ENCODE measurements around the gene ARHGEF10L. TPM values are rescaled to one million over a fixed set of nuclear protein-coding genes. Genes with fewer than 3 reads are reported as not detected.

ARHGEF10L gene
- total and polyA plus RNA-seq, 3 experiments from 2014 or later, result 0.24 to 0.26 TPM; not detected in 1

DNA sequence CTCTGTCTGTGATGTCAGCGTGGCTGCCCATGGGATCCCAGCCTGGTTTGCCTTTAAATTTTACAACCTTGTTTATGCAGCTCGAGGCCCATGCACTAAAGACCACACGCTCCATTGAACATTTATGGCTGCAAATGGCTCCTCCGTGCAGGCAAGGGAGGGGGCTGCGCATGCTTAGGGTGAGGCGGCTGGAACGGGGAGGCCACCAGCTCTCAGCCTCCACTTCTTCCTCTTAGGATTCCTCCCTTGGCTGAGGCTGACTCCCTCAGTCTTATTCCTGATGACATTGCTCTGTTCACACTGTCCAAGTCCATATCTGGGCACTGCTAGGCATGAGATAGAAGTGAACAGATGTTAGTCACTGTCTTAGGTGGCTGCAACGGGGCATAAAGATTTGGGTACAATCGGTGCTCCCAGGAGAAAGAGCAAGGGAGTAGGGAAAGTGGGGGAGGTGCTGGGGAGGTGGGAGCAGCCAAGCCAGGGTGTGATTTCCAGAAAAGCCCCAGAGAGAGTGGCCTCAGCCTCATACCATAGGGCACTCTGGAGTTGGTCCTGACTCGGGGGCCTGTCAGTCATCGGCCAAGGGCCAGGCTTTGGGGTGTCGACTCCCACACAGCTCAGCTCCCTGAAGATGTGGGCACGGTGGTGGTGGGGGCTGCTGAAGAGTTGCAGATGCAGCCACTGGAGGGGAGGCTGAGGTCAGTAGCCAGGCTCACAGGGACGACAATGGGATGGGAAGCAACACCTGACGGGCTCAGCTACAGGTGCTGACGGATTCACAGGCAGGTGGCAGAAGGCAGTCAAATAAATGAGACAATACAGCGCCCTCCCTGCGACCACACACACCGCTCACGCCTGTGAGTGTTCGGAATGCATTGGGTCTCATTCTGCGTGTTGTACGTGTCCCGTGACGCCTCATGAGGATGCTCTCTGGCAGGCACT is 178.4 kb downstream of the ARHGEF10L start:
- Mint-ChIP-seq H3K4me3 (no peak overlapping the region), H3K9me3 (no peaks in the 10 kb centered on the region), H3K4me1 (no peaks in the 10 kb centered on the region), H3K27ac (no peak overlapping the region), H3K36me3 (no peaks in the 10 kb centered on the region), H3K27me3 (peaks cover 6 to 11% of the 10 kb centered on the region in 2 donors)
- Histone ChIP-seq H3K27me3 (ENCODE audit: insufficient read depth, low read length, poor library complexity, severe bottlenecking) (no peaks in the 10 kb centered on the region), H3K4me1 (ENCODE audit: insufficient read depth, low read length) (no peaks in the 10 kb centered on the region), H3K36me3 (ENCODE audit: insufficient read depth, low read length) (no peaks in the 10 kb centered on the region), H3K27ac (ENCODE audit: low read depth, low read length) (no peak overlapping the region), H3K4me3 (ENCODE audit: low read length) (no peak overlapping the region), H3K9me3 (ENCODE audit: low read length) (no peaks in the 10 kb centered on the region)
- CTCF ChIA-PET, result no interaction called here
- POLR2A ChIA-PET, result no interaction called here
- no peak for DNase-seq

DNA sequence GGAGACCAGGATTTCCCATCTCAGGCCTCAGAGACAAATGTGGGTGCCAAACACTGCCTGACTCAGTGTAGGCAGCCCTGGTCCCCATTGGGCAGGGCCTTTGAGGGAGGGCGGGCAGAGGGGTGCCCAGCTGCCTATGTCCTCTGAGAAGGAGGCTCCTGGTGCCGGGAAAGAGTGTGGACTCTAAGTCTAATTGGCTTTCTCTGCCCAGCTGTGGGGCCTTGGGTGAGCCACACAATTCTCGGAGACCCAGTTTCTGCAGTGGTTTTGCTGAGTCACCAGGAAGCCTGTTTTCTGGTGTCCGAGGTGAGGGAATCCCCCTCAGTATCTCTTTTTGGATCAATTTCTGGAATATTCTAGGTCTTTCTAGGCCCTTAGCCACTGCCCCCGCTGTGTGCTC is 180.4 kb downstream of the ARHGEF10L start:
- Mint-ChIP-seq H3K36me3 (no peaks in the 10 kb centered on the region), H3K9me3 (no peaks in the 10 kb centered on the region), H3K27me3 (peaks cover 4 to 9% of the 10 kb centered on the region in 2 donors), H3K4me1 (no peaks in the 10 kb centered on the region), H3K4me3 (no peak overlapping the region), H3K27ac (no peak overlapping the region)
- ChIA-PET POLR2A (no interaction called here), CTCF (no interaction called here)
- no peaks in the 10 kb centered on the region for H3K27me3 ChIP-seq (ENCODE audit: insufficient read depth, low read length, poor library complexity, severe bottlenecking)
- H3K9me3 ChIP-seq (ENCODE audit: low read length), result no peaks in the 10 kb centered on the region
- no peak overlapping the region for H3K27ac ChIP-seq (ENCODE audit: low read depth, low read length)
- H3K4me1 ChIP-seq (ENCODE audit: insufficient read depth, low read length), result no peaks in the 10 kb centered on the region
- H3K36me3 ChIP-seq (ENCODE audit: insufficient read depth, low read length), result no peaks in the 10 kb centered on the region
- DNase-seq, result no peak
- H3K4me3 ChIP-seq (ENCODE audit: low read length), result no peak overlapping the region

DNA sequence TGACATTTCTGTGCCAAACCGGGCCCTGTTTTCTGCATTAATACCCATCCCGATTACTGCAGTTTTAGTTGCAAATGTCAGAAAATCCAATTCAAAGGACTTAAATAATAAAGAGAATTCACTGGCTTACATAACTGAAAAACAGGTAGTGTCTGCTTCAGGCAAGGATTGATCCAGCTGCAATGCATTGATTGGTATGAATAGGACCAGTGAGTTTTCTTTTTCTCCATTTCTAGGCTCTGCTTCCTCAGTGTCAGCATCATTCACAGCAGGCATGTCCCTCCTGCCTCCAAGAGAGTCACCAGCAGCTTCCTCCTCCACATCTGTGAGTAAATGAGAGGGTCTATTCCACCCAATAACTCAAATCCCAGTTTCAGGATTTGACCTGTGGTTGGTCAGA is 181.9 kb downstream of the ARHGEF10L start:
- no peak for DNase-seq
- H3K4me3 Mint-ChIP-seq, result no peak overlapping the region
- H3K27ac ChIP-seq (ENCODE audit: low read depth, low read length), result no peak overlapping the region
- no peaks in the 10 kb centered on the region for H3K9me3 ChIP-seq (ENCODE audit: low read length)
- no peaks in the 10 kb centered on the region for H3K36me3 ChIP-seq (ENCODE audit: insufficient read depth, low read length)
- H3K27ac Mint-ChIP-seq, result no peak overlapping the region
- no peaks in the 10 kb centered on the region for H3K36me3 Mint-ChIP-seq
- ChIA-PET CTCF (no interaction called here), POLR2A (no interaction called here)
- H3K4me3 ChIP-seq (ENCODE audit: low read length), result no peak overlapping the region
- H3K27me3 ChIP-seq (ENCODE audit: insufficient read depth, low read length, poor library complexity, severe bottlenecking), result no peaks in the 10 kb centered on the region
- H3K4me1 Mint-ChIP-seq, result no peaks in the 10 kb centered on the region
- H3K4me1 ChIP-seq (ENCODE audit: insufficient read depth, low read length), result no peaks in the 10 kb centered on the region
- H3K27me3 Mint-ChIP-seq, result peaks cover 2 to 12% of the 10 kb centered on the region in 2 donors
- no peaks in the 10 kb centered on the region for H3K9me3 Mint-ChIP-seq

DNA sequence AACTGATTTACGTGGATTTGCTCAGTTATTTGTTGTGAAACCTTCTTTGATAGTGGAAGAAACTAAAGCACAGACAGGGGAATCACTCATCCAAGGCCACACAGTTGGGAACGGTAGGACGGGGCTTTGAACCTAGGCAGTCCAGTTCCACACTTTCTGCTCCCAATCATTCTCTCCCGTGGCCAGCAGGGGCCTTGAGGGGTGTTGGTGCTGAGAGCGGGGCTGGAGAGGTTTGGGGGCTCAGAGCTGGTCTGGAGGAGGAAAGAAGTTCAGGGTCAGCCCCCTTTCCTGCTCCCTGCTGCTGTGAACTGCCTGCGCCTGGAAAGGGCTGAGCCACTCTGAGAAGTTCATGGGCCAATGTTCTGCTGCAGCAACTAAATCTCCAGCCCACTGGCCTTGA is 184.2 kb downstream of the ARHGEF10L start:
- Histone ChIP-seq H3K27me3 (ENCODE audit: insufficient read depth, low read length, poor library complexity, severe bottlenecking) (no peaks in the 10 kb centered on the region), H3K36me3 (ENCODE audit: insufficient read depth, low read length) (no peaks in the 10 kb centered on the region), H3K4me3 (ENCODE audit: low read length) (no peak overlapping the region), H3K4me1 (ENCODE audit: insufficient read depth, low read length) (no peaks in the 10 kb centered on the region), H3K9me3 (ENCODE audit: low read length) (no peaks in the 10 kb centered on the region), H3K27ac (ENCODE audit: low read depth, low read length) (no peak overlapping the region)
- Mint-ChIP-seq H3K27me3 (peaks cover under 1 to 13% of the 10 kb centered on the region in 2 donors), H3K4me1 (no peaks in the 10 kb centered on the region), H3K36me3 (no peaks in the 10 kb centered on the region), H3K9me3 (no peaks in the 10 kb centered on the region), H3K4me3 (no peak overlapping the region), H3K27ac (no peak overlapping the region)
- CTCF ChIA-PET, result no interaction called here
- DNase-seq, result no peak
- POLR2A ChIA-PET, result no interaction called here

DNA sequence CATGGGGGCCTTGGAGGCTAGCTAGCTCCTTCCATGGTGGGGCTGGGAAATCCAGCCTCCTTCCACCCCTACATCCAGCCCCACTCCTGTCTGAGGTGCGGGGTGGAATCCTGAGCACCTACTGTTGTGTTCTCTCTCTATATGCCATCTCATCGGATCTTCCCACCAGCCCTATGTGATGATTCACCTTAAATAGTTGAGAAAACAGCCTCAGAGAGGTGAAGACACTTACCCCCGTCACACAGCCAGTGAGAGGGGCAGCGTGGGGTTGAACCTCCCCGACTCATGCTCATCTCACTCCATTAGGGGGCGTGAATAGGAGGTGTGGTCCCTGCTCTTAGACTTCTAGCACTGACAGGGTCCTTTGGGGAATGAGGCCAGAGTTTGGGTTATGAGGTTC is 184.7 kb downstream of the ARHGEF10L start:
- ChIA-PET POLR2A (no interaction called here), CTCF (no interaction called here)
- no peaks in the 10 kb centered on the region for H3K4me1 ChIP-seq (ENCODE audit: insufficient read depth, low read length)
- H3K4me3 ChIP-seq (ENCODE audit: low read length), result no peak overlapping the region
- Mint-ChIP-seq H3K27me3 (peaks cover 0 to 16% of the 10 kb centered on the region in 2 donors), H3K4me1 (no peaks in the 10 kb centered on the region), H3K4me3 (no peak overlapping the region), H3K9me3 (no peaks in the 10 kb centered on the region), H3K36me3 (no peaks in the 10 kb centered on the region), H3K27ac (peak overlapping the region in 1 of 8 donors; percentile 89)
- H3K9me3 ChIP-seq (ENCODE audit: low read length), result no peaks in the 10 kb centered on the region
- H3K36me3 ChIP-seq (ENCODE audit: insufficient read depth, low read length), result no peaks in the 10 kb centered on the region
- no peak overlapping the region for H3K27ac ChIP-seq (ENCODE audit: low read depth, low read length)
- H3K27me3 ChIP-seq (ENCODE audit: insufficient read depth, low read length, poor library complexity, severe bottlenecking), result no peaks in the 10 kb centered on the region
- DNase-seq, result no peak

DNA sequence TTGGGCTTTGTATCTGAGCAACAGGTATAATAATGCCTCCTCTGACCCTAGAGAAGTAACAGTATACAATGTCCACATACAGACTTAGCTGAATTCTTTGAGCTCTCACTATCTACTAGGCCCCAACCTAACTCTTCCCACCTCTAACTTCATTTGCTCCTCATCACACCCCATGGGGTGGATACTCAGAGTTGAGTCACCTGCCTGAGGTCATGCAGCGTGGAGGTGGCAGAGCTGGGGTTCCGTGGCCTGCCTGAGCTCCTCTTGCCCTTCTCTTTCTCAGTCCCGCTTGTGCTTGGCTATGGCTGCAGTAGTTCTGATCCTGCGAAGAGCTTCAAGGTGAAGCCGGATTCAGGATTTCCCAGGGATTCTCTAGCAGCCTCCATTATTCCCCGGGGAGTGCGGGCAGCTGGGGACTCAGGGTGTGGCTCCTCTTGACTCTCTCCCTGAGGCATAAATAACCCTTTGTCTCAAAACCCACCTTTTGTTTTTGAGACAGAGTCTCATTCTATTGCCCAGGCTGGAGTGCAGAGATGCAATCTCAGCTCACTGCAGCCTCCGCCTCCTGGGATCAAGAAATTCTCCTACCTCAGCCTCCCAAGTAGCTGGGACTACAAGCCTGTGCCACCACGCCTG is 185.7 kb downstream of the ARHGEF10L start:
- H3K9me3 Mint-ChIP-seq, result no peaks in the 10 kb centered on the region
- H3K27me3 Mint-ChIP-seq, result peaks cover 0 to 16% of the 10 kb centered on the region in 2 donors
- H3K27ac Mint-ChIP-seq, result no peak overlapping the region
- no peak overlapping the region for H3K27ac ChIP-seq (ENCODE audit: low read depth, low read length)
- H3K4me3 Mint-ChIP-seq, result no peak overlapping the region
- no peak overlapping the region for H3K4me3 ChIP-seq (ENCODE audit: low read length)
- no peaks in the 10 kb centered on the region for H3K27me3 ChIP-seq (ENCODE audit: insufficient read depth, low read length, poor library complexity, severe bottlenecking)
- no peaks in the 10 kb centered on the region for H3K36me3 ChIP-seq (ENCODE audit: insufficient read depth, low read length)
- no peaks in the 10 kb centered on the region for H3K4me1 Mint-ChIP-seq
- POLR2A ChIA-PET, result no interaction called here
- H3K4me1 ChIP-seq (ENCODE audit: insufficient read depth, low read length), result no peaks in the 10 kb centered on the region
- no peak for DNase-seq
- CTCF ChIA-PET, result no interaction called here
- no peaks in the 10 kb centered on the region for H3K36me3 Mint-ChIP-seq
- no peaks in the 10 kb centered on the region for H3K9me3 ChIP-seq (ENCODE audit: low read length)

DNA sequence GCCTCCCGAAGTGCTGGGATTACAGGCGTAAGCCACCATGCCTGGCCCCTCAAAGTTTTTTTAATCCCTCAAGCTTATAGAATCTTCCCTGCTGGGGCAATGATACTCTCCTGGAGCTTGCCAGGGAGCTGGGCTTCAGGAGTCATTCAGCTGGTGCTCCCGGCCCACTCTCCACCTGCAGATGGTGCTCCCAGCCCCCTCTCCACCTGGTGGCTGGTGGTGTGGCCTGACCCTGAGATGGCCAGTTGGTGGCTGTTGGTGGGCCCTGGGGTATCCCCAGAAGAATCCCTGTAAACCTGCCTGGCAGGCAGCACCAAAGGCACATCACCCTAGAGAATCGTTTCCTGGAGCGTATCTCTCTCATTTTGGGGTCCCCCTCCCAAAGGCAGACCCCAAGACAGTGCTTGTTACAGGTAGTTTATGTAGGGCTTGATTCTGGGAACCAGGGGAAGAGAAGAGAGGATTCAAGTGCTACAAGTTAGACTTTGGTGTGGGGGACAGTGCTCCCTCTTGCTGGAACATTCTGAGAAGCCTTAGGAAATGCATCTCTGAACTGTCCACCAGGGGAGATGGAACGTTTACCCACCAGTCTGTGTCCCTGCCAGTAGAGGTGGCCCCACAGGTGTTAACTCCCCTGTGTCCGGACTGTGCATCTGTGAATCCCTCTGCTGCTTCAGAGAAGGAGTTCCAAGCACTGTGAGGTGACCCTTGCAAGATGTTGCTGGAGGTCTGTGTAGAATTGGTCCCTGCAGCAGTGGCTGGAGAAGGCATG is 186.5 kb downstream of the ARHGEF10L start:
- POLR2A ChIA-PET, result no interaction called here
- no peaks in the 10 kb centered on the region for H3K4me1 Mint-ChIP-seq
- H3K4me1 ChIP-seq (ENCODE audit: insufficient read depth, low read length), result no peaks in the 10 kb centered on the region
- H3K36me3 Mint-ChIP-seq, result no peaks in the 10 kb centered on the region
- H3K27me3 Mint-ChIP-seq, result peaks cover 0 to 20% of the 10 kb centered on the region in 2 donors
- H3K27ac ChIP-seq (ENCODE audit: low read depth, low read length), result no peak overlapping the region
- H3K9me3 Mint-ChIP-seq, result no peaks in the 10 kb centered on the region
- no peak overlapping the region for H3K4me3 Mint-ChIP-seq
- H3K27ac Mint-ChIP-seq, result no peak overlapping the region
- H3K27me3 ChIP-seq (ENCODE audit: insufficient read depth, low read length, poor library complexity, severe bottlenecking), result no peaks in the 10 kb centered on the region
- H3K4me3 ChIP-seq (ENCODE audit: low read length), result no peak overlapping the region
- H3K36me3 ChIP-seq (ENCODE audit: insufficient read depth, low read length), result no peaks in the 10 kb centered on the region
- no peak for DNase-seq
- H3K9me3 ChIP-seq (ENCODE audit: low read length), result no peaks in the 10 kb centered on the region
- CTCF ChIA-PET, result no interaction called here

DNA sequence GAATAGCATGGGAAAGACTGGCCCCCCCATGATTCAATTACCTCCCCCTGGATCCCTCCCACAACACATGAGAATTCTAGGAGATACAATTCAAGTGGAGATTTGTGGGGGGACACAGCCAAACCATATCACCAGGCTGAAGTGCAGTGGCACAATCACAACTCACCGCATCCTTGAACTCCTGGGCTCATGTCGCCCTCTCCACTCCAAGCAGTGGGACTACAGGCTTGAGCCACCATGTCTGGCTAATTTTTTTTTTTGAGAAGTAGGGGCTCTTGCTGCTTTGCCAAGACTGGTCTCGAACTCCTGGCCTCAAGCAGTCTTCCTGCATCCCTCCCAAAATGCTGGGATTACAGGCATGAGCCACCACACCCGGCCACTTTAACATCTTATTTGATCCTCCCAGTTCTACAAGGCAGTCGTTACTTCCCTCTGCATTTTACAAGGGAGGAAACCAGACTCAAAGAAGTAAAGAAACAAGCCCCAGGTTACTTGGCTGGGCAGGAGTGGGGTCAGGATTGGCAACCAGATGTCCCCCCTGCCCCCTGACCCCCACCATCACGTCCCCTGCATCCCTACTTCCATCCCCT is 188.7 kb downstream of the ARHGEF10L start:
- H3K4me1 Mint-ChIP-seq, result no peaks in the 10 kb centered on the region
- ChIA-PET POLR2A (no interaction called here), CTCF (no interaction called here)
- no peaks in the 10 kb centered on the region for H3K36me3 Mint-ChIP-seq
- Histone ChIP-seq H3K9me3 (ENCODE audit: low read length) (no peaks in the 10 kb centered on the region), H3K27ac (ENCODE audit: low read depth, low read length) (no peak overlapping the region), H3K27me3 (ENCODE audit: insufficient read depth, low read length, poor library complexity, severe bottlenecking) (no peaks in the 10 kb centered on the region), H3K36me3 (ENCODE audit: insufficient read depth, low read length) (no peaks in the 10 kb centered on the region), H3K4me3 (ENCODE audit: low read length) (no peak overlapping the region), H3K4me1 (ENCODE audit: insufficient read depth, low read length) (no peaks in the 10 kb centered on the region)
- DNase-seq, result no peak
- H3K27me3 Mint-ChIP-seq, result peaks cover 0 to 14% of the 10 kb centered on the region in 2 donors
- H3K27ac Mint-ChIP-seq, result no peak overlapping the region
- no peak overlapping the region for H3K4me3 Mint-ChIP-seq
- H3K9me3 Mint-ChIP-seq, result no peaks in the 10 kb centered on the region
